ENCODE measurements around the gene ESPN.
A peak's percentile ranks its signal among the peaks of the same experiment; 100 is the strongest.
"Not testable (repeated sequence)": the region's sequence is repeated elsewhere in the genome, so short reads cannot be mapped to it uniquely, and the experiment has no call there.

ESPN gene

DNA sequence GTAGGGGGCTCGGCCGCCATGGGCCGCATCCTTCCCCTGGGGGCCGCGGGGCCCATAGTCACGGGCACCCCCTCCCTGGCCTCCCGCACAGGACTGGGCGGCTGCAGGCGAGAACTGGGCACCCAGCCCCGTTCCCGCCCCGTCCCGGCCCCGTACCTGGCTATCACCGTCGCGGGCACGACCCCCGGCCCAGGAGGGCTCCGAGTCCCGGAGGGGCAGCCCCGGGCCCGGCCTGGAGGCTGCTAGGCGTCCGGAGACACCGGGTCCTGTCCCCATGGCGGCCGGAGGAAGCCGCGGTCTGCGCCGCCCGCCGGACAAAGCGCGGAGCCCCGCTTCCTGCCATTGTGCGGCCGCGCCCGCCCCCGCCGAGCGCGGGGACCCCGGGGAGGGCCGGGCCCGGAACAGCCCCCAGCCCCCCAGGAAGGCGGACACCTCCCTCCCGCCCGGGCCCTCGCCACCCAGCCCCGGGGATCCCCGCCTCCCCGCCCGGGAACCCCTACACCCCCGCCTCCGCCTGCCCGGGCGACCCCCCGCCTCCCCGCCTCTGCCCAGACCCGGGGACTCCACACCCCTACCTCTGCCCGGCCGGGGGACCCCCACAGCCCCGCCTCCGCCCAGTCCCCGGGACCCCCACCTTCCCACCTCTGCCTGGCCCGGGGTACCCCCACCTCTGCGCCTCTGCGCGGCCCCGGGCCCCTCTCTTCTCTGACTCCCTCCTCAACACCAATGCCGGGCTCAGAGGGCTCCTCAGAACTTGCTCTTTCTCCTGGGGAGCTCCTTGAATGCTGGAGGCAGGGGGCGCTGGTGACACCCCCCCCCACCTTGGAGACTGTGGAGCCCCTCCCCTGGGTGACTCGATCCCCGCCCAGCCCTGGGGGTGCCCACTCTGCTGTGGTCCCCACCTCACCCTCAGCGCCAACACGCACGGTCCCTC, 60.9 kb downstream of the ESPN start:
- DNase-seq: peak in 1 of 2 experiments; percentile 11

DNA sequence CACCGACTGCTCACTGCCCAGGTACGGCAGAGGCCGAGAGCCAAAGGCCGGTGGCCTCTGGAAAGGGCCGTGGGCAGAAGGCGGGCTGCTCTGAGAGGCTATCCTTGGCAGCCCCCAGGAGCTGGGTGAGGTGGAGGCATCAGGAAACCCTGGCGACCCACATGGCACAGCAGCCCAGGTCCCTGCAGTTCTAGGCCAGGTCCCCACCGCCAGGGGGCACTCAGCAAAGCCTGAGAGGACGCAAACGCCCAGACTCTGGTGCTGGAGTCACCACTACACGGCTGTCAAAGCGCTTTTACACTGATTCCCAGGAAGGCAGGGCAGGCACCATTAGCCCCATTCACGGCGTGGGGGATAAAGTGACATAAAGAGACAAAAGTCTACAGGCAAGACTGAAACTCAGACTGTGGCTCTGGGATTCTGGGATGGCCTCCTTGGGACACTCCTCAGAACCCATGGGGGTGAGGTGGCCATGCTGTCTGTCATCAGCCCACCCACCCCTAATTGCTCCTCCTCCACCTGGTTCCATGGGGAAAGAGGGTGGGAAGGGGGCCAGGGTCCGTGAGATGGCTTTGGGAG, 61.9 kb downstream of the ESPN start:
- DNase-seq: peak; percentile 83 to 87

DNA sequence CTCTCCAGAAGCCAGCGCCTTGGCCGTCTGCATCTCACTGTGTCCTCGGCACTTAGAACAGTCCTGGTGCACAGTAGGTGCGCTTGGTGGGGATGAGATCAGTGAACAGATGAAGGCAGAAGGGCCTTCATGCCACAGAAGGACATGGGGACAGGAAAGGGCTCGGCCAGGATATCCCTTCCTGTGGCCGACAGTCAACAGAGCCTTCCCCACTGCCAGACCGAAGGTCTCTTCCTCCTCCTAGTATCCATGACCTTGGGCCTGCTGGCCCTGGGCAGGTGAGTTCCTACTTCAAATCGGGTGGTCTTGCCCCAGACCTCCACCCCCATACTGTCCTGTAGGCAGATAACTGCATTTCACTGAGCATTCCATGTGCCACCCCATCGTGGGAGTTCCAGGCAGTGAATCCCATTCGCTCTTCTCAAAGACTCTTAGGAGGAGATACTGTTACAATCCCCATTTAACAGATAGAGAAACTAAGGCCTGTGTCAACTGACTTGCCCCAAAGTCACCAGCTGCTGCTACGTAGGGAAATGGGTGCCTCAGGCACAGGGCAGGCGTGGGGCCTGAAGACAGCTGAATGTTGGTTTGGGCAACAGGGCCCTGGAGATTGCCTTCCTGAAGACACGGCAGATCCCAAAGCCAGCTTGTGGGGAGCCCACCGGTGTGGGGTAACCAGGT, 63.4 kb downstream of the ESPN start:
- DNase-seq: no peak

DNA sequence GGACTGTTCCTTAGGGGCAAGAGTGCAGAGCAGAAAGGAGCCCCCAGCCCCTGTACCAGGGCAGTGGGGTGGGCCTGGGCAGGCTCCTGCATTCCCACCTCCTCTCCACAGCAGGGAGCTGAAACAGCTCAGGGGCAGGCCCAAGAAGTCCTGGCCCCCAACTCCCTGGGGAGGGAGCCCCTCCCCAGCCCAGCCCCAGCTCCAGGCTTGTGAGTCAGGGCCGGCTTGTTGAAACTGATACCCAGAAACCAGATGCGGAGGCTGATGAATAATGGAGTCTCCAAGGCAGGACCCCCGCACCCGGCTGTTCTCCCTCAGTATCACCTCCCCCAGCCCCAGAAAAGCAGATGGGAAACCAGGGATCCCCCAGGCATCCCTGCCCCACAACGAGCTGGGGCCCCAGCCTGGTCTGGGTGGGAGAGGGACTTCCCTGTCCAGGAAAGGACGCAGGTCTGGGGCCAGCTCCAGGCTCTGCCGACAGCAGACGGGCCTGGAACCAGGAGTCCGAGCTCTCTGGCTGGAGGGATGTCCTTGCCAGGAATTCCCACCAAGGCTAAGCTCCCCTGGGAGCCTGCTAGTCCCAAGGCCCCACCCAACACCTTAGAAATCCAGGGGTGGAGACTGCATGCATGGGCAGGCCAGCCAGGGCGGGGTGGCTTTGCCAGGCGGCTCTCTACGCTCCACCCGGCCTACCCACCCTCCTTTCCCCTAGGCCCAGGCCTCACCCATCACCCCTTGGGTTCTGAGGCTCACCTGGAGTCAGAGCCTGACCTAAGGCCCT, 64.2 kb downstream of the ESPN start:
- peak in 1 of 2 experiments; percentile 20 for DNase-seq

DNA sequence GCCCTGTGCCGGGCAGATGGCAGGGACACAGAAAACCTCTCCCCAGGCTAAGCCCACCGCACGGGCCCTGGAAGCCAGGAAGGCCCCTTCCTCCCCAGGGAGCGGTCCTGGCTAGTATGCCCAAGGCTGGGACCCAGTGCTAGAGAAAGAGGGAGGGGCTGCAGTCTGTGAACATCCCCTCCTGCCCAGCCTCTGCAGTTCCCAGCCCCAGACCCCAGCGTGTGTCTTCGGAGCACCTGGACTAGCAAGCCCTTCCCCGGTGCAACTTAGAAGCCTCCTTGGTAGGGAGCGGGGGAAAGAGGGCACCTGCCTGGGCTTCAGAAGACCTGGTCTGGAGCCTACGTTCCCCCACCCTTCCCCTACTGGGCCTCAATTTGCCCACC, 64.8 kb downstream of the ESPN start:
- DNase-seq: no peak

DNA sequence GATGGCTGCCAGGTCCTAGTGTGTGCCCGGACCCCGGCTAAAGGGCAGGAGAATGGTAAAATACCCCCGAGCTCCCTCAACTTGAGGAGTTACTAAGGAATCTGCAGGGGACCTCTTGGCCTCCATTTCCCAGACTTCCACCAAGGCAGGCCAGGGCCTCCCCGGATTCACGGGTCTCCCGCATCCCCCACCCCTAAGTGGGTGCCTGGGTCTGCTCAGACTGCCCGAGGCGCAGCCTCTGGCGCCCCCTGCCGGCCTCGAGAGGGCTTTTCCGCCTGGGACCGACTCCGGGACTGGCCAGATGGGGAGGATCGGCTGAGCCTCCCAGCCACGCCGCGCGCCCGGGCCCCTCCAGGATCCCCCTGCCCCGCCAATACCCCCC, 65.2 kb downstream of the ESPN start:
- DNase-seq: peak; percentile 38 to 72

DNA sequence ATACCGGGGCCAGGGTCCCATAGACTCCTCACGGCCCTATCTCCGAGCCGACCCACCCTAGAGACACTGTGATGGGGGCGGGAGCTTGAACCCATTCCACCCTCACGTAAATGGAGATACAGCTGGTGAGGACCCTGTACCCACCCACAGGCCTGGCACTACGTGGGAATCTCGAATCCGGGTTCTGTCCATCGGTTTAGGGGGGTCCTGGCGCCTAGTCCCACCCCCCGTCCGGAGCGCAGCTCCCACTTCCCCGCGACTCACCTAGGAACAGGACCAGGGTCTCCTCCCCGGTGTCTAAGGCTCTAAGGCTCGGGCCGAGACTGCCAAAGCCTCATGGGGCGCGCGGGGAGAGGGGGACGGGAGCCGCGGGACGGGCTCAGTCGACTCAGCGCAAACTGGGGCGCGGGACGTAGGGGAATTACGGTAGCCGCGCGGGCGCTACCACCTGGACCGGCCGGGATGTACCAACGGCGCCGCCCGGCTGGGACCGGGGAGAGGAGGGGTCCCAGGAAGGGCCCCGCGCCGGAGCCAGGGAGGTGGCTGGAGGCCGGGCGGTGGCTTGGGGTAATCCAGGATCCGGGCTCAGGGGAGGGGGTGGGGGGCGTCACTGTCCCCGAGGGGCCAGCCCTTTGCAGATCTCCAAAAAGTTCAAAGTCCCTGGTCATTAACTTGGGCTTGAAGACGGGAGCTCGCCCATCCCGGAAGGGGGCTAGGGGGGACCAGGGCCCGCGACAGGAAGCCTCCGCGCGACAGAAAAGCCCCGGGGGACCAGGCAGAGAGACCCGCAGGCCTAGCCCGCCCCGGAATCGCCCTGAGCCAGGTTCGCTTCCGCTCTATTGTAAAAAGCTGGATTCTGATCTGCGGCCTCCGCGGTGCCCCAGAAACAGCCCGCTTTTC, 65.9 kb downstream of the ESPN start:
- peak; percentile 25 to 71 for DNase-seq

DNA sequence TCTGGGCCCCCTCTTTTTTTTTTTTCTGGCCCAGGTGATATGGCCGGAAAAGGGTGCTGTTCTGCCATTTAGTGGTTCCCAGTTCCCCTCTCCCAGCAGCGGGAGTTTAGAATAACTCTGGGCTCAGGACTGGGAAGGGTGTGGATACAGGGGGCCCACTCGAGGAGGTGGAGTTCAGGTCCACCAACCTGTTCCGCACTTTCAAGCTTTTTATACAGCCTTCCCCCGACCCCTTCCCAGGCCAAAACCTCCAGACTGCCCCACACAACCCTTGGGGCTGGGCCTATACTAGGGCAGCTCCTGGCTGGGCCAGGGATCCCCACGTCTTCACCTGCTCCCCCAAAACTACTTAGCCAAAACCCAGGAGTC, 66.5 kb downstream of the ESPN start:
- DNase-seq: no peak

DNA sequence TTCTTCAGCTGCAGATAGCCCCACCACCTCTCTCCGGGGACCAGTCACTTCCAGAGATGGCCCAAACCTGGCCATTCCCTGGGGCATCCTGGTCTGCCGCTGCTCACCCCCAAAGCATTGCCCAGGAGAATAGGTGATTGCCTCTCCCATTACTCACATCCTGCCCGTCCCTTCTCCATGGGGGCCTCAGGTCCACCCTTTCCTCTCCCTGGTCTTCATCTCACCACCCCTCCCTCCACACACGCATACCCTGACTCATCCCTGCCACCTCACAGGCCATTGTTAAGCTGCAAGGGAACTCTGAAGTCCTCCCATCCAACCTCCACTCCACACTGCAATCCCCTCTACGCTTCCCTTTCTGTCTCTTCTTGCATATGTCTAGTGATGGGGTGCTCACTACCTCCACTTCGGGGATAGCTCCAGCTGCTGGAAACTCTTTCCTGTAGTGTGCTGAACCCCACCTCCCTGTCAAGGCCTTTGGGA, 66.9 kb downstream of the ESPN start, which contains the start of gene PLEKHG5:
PLEKHG5 (minus strand) TSS at position 188 of the 483 bp plus-strand sequence. CDS start 14,096 bp downstream, outside the sequence.
- no peak for DNase-seq

DNA sequence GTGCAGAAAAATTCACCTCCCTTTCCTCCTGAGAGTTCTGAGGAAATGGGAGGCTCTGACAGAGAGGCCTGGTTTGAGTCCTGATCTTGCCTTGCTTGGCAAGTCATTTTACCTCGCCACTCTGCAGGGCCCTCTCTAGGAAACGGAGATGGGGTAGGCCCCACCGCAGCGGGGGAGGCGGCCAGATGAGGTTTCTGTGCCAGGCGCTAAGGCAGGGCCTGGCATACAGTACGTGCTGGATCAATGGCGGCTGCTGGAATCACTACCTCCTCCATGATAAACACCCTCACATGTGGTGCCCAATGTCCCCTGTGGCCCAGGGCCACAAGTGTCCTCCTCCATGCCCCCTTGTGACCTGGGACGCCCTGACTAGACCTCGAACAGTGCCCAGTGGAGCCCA, 67.4 kb downstream of the ESPN start:
- DNase-seq: no peak

DNA sequence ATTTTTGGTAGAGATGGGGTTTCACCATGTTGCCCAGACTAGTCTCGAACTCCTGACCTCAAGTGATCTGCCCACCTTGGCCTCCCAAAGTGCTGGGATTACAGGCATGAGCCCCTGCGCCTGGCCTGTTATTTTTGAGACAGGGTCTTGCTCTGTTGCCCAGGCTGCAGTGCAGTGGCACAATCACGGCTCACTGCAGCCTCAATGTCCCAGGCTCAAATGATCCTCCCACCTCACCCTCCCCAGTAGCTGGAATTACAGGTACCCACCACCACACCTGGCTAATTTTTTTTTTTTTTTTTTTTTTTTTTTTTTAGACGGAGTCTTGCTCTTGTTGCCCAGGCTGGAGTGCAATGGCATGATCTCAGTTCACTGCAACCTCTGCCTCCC, 69.3 kb downstream of the ESPN start:
- DNase-seq: not testable (repeated sequence)

DNA sequence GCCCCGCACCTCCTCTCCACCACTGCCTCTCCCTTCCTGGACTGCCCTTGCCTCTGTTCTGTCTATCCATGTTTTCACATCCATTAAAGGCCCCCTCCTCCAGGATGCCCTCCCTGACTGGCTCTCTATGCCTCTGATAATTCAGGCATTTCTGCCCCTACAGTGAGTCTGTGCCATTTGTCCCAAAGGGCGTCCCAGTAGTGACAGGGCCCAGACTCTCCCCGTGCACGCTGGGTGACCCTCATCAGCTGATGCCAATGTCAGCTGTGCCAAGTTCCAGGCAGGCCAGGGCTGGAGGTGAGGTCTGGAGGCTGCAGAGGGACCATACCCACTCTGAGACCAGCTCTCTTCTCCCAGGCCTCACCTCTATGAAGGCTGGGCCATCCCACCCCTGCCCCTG, 70.1 kb downstream of the ESPN start:
- no peak for DNase-seq

DNA sequence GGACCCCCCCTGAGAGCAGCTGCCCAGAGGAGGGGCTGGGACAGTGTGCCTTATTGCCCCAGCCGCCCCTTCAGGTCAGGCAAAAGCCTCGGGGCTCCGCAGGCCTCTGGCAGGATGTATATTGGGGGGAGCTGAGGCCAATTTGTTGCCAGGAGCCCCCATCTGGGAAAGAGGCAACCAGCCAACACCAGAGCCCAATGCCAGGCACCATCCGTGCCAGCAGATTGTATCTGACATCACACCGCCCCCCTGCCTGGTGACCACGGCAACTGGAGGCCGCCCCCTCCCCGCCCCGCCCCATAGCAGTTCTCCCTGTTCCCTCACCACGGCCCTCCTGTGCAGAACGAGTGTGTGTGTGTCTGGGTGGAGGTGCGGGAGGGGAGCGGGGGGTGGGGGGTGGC, 70.5 kb downstream of the ESPN start:
- DNase-seq: peak in 1 of 2 experiments; percentile 15

DNA sequence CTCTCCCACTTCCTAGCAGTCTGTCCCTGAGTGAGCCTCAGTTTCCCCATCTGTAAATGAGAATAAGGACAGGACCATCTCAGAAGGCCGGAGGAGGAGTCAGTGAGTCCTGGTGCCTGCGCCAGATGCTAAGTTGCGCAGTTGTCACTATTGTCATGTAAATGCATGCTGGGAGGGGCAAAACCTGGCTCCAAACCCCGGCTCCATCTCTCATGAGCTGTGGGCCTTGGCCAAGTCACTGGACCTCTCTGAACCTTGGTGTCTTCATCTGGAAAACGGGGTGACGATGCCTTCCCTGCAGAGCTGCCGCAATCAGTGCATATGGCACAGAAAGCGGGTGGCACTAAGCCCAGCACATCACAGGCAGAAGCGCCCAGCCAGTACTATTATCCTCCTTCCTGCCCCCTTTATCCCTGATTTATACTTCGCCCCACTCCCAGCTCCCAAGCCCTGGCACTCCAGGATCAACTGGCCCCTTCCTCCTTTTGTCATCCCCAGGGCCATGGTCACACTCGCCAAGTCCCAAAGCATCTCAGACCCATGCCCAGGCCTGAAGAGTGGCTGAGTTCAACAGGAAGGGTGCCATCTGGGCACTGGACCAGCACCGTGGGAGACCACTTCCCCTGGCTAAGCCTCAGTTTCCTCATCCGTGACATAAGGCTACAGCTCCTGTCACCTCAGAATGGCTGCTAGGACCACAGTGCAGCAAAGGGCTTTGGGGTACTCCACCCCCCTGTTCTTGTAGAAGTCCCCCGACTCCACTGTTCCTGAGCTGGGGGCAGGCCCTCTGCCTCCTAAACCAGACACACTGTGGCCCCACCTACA, 71.2 kb downstream of the ESPN start:
- DNase-seq: no peak

DNA sequence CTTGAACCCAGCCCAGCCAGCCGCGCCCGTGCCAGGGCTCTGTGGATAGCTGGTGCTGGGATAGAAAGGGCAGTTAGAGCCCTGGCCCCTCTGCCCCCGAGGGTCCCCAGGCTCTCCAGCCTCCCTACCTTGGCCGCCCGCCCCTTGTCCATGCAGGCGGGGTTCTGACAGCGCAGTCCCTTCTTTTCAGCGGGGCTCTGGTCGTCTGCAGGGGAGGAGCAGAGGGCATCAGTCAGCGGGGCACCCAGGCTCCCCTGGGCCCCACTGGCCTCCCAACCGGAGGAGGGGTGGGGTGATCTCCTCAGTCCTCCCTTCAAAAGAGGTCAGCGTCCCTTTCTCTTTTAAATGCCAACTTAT, 71.8 kb downstream of the ESPN start:
- DNase-seq: no peak

DNA sequence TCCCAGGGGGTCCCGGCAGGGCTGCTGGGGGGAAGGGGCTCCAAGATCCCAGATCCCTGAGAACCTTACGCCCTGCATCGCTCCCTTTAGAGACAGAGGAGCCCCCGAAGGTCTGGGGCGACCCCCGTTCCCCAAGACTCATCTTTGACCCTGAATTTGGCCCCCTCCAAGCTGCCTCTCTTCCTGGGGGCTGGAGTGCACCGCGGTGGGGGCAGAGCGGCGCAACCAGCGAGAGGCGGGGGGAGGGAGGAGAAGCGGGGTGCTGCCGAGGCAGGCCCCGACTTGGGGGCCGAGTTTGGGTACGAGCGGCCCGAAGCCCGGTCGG, 72.3 kb downstream of the ESPN start:
- DNase-seq: no peak

DNA sequence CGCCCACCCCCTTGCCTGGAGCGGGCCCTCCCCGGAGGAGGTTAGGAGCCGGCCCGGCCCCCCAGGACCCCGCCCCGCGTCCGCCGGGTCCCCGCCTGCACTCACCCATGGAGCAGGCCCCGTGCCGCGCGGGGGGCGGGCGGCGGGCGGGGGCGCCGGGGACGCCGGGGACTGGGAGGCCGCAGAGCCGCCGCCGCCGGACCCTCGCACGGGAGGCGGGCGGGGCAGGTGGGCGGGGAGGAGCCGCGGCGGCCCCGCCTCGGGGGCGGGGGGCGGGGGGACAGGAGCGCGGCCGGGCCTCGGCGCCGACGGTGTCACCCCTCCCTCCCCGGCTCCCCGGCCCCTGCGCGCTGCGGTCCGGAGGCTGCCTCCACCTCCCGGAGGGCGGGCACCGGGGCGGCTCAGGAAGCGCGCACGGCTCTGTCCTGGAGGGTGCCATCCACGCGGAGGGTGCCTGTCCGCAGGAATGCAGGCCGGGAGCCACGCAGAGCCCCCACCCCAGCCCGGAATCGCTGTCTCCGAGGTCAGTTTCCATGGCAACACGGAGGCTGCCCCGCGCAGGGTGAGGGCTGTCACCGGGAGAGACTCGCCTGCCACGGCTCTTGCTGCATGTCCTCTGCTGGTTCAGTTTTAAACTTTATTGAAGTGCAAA, 72.8 kb downstream of the ESPN start:
- peak; percentile 22 to 60 for DNase-seq

DNA sequence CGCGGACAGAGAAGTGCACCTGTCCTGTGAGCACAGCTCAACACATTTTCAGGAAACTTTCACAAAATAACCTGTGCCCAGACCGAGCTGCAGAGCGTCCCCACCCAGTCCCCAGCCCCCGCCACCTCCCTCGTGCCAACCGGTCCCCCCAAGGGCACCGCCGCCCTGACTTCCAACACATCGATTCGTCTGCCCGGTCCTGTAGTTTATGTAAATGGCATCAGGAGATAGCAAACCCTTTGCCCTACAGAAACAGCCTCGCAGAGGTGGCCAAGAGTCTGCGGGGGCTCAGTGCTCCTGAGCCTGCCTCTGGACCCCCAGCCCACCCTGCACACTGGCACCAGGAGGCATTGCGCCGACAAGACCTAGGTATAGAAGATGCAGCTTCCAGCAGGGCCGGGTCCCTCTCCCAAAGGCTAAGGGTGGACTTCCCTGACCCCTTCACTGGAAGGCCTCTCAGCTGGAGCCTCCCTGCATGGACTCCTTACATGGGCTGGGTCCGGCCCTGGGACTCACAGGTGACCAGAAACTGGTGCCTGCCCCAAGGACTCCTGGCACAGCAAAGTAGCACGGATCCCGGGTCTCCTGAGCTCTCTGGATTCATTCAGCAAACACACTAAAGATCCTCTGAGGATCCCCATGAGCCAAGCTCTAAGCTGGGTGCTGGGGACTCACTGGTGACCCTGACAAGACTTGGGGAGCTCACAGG, 73.4 kb downstream of the ESPN start:
- DNase-seq: no peak

DNA sequence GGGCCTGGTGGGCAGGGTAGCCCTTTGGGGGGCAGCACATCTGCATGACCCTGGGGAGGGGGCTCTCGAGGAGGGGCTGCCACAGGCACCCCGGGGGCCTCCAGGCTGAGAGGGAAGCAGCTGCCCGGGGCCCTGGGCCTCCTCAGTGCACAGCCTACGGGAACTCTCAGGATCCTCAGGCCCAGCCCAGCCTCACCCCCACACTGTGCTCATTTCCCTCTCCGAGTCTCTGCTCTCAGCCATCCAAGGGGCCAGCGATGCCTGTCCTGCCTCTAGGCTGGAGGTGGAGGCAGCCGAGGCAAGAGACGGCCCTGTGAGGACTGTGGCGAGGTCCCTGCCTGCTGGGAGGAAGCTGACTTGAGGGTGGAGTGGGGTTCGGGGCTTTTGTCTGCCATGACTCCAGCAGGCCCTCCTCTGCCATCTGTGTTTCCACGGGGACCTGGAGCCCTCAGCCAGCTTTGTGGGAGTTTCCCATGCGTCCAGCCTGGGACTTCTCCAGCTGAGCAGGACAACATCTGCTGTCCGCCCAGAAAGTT, 74.1 kb downstream of the ESPN start:
- DNase-seq: peak in 1 of 2 experiments; percentile 43

DNA sequence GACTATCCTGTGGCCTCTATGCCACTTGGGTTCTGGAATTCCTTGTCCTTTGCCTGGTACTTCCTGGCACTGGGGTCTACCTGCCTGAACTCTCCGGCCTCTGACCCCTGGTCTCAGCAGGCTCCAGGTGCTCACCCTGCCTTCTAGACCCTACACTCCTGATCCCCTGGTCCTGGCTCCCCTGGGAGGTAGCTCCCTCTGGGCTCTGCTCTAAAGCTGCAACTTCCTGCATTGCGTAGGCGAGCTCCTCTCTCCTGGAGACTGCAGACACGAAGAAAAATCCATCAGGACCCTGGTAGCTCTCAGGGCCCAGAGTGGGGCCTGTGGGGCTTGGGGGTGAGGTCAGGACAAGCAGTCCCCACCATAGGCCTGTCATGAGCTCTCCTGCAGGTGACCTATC, 74.7 kb downstream of the ESPN start:
- no peak for DNase-seq
